KMS-11 (cell line): ENCODE measurements around the gene TSNAX.

Experiments
- H2AFZ ChIP-seq: fragments of 200-600 bp; sonication (generic); 2 replicates; pipeline ENCODE4 v1.6.1; 2016; ENCODE audit warnings: antibody characterized with exemption, mixed run types, low read depth
- H3K27ac ChIP-seq: fragments of 200-600 bp; sonication (generic); 2 replicates; pipeline ENCODE4 v1.6.1; 2016; ENCODE audit warnings: mild to moderate bottlenecking, mixed run types
- H3K27me3 ChIP-seq: fragments of 200-600 bp; sonication (generic); 2 replicates; pipeline ENCODE4 v1.6.1; 2017; ENCODE audit warnings: mild to moderate bottlenecking, low read depth, mixed run types, moderate library complexity; ENCODE audit not compliant: insufficient read depth
- H3K36me3 ChIP-seq: fragments of 200-600 bp; sonication (generic); 2 replicates; pipeline ENCODE4 v1.6.1; 2017; ENCODE audit warnings: mild to moderate bottlenecking, mixed run types; ENCODE audit not compliant: insufficient read depth
- H3K4me1 ChIP-seq: fragments of 200-600 bp; sonication (generic); 2 replicates; pipeline ENCODE4 v1.6.1; 2016; ENCODE audit warnings: mild to moderate bottlenecking, low read depth, mixed run types; ENCODE audit not compliant: poor library complexity, severe bottlenecking
- H3K4me2 ChIP-seq: fragments of 200-600 bp; sonication (generic); 2 replicates; pipeline ENCODE4 v1.7.0; 2016; ENCODE audit warnings: mild to moderate bottlenecking, mixed run types
- H3K4me3 ChIP-seq: fragments of 200-600 bp; sonication (generic); IDR thresholded peaks from 2 replicates; pipeline ENCODE4 v1.6.1; 2017; ENCODE audit warnings: low read depth, low read length, mixed read lengths; ENCODE audit not compliant: insufficient read depth
- H3K79me2 ChIP-seq: fragments of 200-600 bp; sonication (generic); 2 replicates; pipeline ENCODE4 v1.6.1; 2016; ENCODE audit warnings: low read depth, mixed run types; ENCODE audit not compliant: insufficient read depth
- H3K9ac ChIP-seq: fragments of 200-600 bp; sonication (generic); 2 replicates; pipeline ENCODE4 v1.6.1; 2016; ENCODE audit warnings: mild to moderate bottlenecking, mixed run types
- H4K20me1 ChIP-seq: fragments of 200-600 bp; sonication (generic); 2 replicates; pipeline ENCODE4 v1.6.1; 2016; ENCODE audit warnings: mild to moderate bottlenecking, mixed run types; ENCODE audit not compliant: insufficient read depth
- TF ChIP-seq, protein P1 (sequence below): fragments of 200-600 bp; sonication (generic); conservative IDR thresholded peaks from 2 replicates; pipeline ENCODE4 v1.6.1; 2017; ENCODE audit warnings: low read depth, mild to moderate bottlenecking, antibody characterized with exemption, low read length, moderate library complexity, mixed read lengths

Gene TSNAX

GRCh38 chr1:231606712-231607111, 78.2 kb downstream of the TSNAX start:
- no peaks in the 10 kb centered on the region for H3K36me3 ChIP-seq
- TF ChIP-seq, protein P1, sequence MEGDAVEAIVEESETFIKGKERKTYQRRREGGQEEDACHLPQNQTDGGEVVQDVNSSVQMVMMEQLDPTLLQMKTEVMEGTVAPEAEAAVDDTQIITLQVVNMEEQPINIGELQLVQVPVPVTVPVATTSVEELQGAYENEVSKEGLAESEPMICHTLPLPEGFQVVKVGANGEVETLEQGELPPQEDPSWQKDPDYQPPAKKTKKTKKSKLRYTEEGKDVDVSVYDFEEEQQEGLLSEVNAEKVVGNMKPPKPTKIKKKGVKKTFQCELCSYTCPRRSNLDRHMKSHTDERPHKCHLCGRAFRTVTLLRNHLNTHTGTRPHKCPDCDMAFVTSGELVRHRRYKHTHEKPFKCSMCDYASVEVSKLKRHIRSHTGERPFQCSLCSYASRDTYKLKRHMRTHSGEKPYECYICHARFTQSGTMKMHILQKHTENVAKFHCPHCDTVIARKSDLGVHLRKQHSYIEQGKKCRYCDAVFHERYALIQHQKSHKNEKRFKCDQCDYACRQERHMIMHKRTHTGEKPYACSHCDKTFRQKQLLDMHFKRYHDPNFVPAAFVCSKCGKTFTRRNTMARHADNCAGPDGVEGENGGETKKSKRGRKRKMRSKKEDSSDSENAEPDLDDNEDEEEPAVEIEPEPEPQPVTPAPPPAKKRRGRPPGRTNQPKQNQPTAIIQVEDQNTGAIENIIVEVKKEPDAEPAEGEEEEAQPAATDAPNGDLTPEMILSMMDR: no peak
- H4K20me1 ChIP-seq: no peaks in the 10 kb centered on the region
- no peaks in the 10 kb centered on the region for H3K79me2 ChIP-seq
- no peak overlapping the region for H3K9ac ChIP-seq
- H3K4me1 ChIP-seq: no peaks in the 10 kb centered on the region
- H3K27ac ChIP-seq: no peak overlapping the region
- no peak overlapping the region for H2AFZ ChIP-seq
- H3K27me3 ChIP-seq: no peaks in the 10 kb centered on the region
- H3K4me3 ChIP-seq: no peak overlapping the region
- no peak overlapping the region for H3K4me2 ChIP-seq

- H3K4me3 ChIP-seq: no peak overlapping the region
- H3K4me1 ChIP-seq: no peaks in the 10 kb centered on the region
- TF ChIP-seq, protein P1: no peak
- H3K27ac ChIP-seq: no peak overlapping the region
- no peaks in the 10 kb centered on the region for H4K20me1 ChIP-seq
- H3K36me3 ChIP-seq: no peaks in the 10 kb centered on the region
- H3K27me3 ChIP-seq: no peaks in the 10 kb centered on the region
- no peak overlapping the region for H2AFZ ChIP-seq
- no peaks in the 10 kb centered on the region for H3K79me2 ChIP-seq
- no peak overlapping the region for H3K9ac ChIP-seq
- no peak overlapping the region for H3K4me2 ChIP-seq
These were observed 81.9 kb downstream of the TSNAX start for GRCh38 chr1:231610388-231610787.

DNA sequence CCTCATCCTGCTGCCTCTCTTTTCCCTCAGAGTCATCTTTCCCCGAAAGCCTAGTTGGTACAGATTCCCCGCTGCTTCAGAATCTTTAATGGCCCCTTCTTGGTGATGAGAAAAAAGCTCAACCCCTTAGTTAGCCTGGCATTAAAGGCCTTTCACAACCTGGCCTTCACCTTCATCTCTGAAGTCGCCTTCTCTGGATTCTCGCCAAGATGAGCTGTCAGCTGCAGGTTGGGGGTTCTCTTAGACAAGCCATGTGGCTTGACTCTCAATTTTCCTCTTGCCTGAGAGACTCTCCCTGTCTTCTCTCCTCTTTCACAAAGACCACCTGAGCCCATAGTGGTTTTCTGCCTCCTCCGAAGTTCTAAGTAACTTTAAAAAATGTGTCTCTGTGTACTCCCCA, 82.6 kb downstream of the TSNAX start:
- no peak overlapping the region for H2AFZ ChIP-seq
- TF ChIP-seq, protein P1: no peak
- H3K4me2 ChIP-seq: no peak overlapping the region

GRCh38 chr1:231611851-231612250, 83.4 kb downstream of the TSNAX start:
- no peak overlapping the region for H3K9ac ChIP-seq
- no peaks in the 10 kb centered on the region for H4K20me1 ChIP-seq
- no peak overlapping the region for H3K4me3 ChIP-seq
- H2AFZ ChIP-seq: no peak overlapping the region
- no peak overlapping the region for H3K4me2 ChIP-seq
- no peak overlapping the region for H3K27ac ChIP-seq
- H3K4me1 ChIP-seq: no peaks in the 10 kb centered on the region
- no peaks in the 10 kb centered on the region for H3K27me3 ChIP-seq
- no peaks in the 10 kb centered on the region for H3K79me2 ChIP-seq
- no peaks in the 10 kb centered on the region for H3K36me3 ChIP-seq
- TF ChIP-seq, protein P1: no peak

More for the DNA sequence above, 82.6 kb downstream of the TSNAX start:
- Histone ChIP-seq H3K36me3 (no peaks in the 10 kb centered on the region), H3K4me1 (no peaks in the 10 kb centered on the region), H3K27me3 (no peaks in the 10 kb centered on the region), H4K20me1 (no peaks in the 10 kb centered on the region), H3K27ac (no peak overlapping the region), H3K79me2 (no peaks in the 10 kb centered on the region), H3K9ac (no peak overlapping the region), H3K4me3 (no peak overlapping the region)
